Loucy (cell line): ENCODE data around the gene HNRNPK.

ENCODE experiments used
- H2AFZ ChIP-seq: fragments of 200-600 bp; sonication (generic); 2 replicates; pipeline ENCODE4 v1.6.0; 2016; ENCODE audit warnings: antibody characterized with exemption, mild to moderate bottlenecking, low read length, moderate library complexity
- H3F3A ChIP-seq: fragments of 200-600 bp; 2 replicates; pipeline ENCODE4 v1.6.0; 2016; ENCODE audit warnings: antibody characterized with exemption, low read depth, mild to moderate bottlenecking
- H3K27me3 ChIP-seq: fragments of 200-600 bp; sonication (generic); 2 replicates; pipeline ENCODE4 v1.6.1; 2014; ENCODE audit warnings: low read length, mild to moderate bottlenecking; ENCODE audit not compliant: insufficient read depth, poor library complexity, severe bottlenecking
- H3K36me3 ChIP-seq: fragments of 200-600 bp; sonication (generic); 2 replicates; pipeline ENCODE4 v1.6.1; 2016; ENCODE audit warnings: low read length; ENCODE audit not compliant: insufficient read depth
- H3K4me1 ChIP-seq: fragments of 200-600 bp; sonication (generic); 2 replicates; pipeline ENCODE4 v1.5.1; 2014; ENCODE audit warnings: low read length, mild to moderate bottlenecking; ENCODE audit not compliant: insufficient read depth, poor library complexity, severe bottlenecking
- H3K4me2 ChIP-seq: fragments of 200-600 bp; sonication (generic); 2 replicates; pipeline ENCODE4 v1.6.0; 2014; ENCODE audit warnings: antibody characterized with exemption, low read length, low read depth, mild to moderate bottlenecking; ENCODE audit not compliant: poor library complexity, severe bottlenecking
- H3K4me3 ChIP-seq: fragments of 200-600 bp; sonication (generic); 2 replicates; pipeline ENCODE4 v1.5.1; 2014; ENCODE audit warnings: low read length, mild to moderate bottlenecking, mixed read lengths; ENCODE audit not compliant: poor library complexity, severe bottlenecking
- H3K79me2 ChIP-seq: fragments of 200-600 bp; sonication (generic); 2 replicates; pipeline ENCODE4 v1.6.1; 2014; ENCODE audit warnings: low read length; ENCODE audit not compliant: insufficient read depth
- H3K9ac ChIP-seq: fragments of 200-600 bp; sonication (generic); 2 replicates; pipeline ENCODE4 v1.6.0; 2014; ENCODE audit warnings: mild to moderate bottlenecking, low read depth, low read length, moderate library complexity; ENCODE audit not compliant: poor library complexity, severe bottlenecking
- H3K9me2 ChIP-seq: fragments of 200-600 bp; sonication (generic); replicated peaks from 2 replicates; pipeline ENCODE4 v1.6.1; 2016; ENCODE audit warnings: low read depth, low read length, mixed read lengths
- H3K9me3 ChIP-seq: fragments of 200-600 bp; sonication (generic); 2 replicates; pipeline ENCODE4 v1.6.1; 2014; ENCODE audit warnings: mild to moderate bottlenecking, antibody characterized with exemption, low read length, low read depth; ENCODE audit not compliant: insufficient read depth
- H4K20me1 ChIP-seq: fragments of 200-600 bp; sonication (generic); 2 replicates; pipeline ENCODE4 v1.6.0; 2014; ENCODE audit warnings: antibody characterized with exemption, low read length, mild to moderate bottlenecking; ENCODE audit not compliant: insufficient read depth, poor library complexity, severe bottlenecking
- EZH2phosphoT487 ChIP-seq: fragments of 200-600 bp; IDR thresholded peaks from 2 replicates; pipeline ENCODE4 v1.6.1; 2018; ENCODE audit warnings: antibody characterized with exemption, mild to moderate bottlenecking, moderate library complexity, borderline replicate concordance
- TF ChIP-seq, protein P1 (sequence below): fragments of 200-600 bp; sonication (generic); conservative IDR thresholded peaks from 2 replicates; pipeline ENCODE4 v1.5.1; 2014; ENCODE audit warnings: mild to moderate bottlenecking, antibody characterized with exemption, low read length

HNRNPK gene

DNA sequence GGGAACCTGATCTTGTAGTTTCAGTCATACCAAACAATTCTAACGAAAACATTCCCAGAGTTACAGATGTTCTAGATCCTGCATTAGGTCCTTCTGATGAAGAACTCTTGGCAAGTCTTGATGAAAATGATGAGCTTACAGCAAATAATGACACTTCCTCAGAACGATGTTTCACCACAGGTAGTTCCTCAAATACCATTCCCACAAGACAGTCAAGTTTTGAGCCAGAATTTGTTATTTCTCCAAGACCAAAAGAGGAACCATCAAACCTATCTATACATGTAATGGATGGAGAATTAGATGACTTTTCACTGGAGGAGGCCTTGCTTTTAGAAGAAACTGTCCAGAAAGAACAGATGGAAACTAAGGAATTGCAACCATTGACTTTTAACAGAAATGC, 21.6 kb upstream of the HNRNPK start:
- Histone ChIP-seq H3K36me3 (peaks cover 20% of the 10 kb centered on the region; the same call in 1 of the 2 replicates), H3K9me2 (no peaks in the 10 kb centered on the region), H4K20me1 (no peaks in the 10 kb centered on the region), H3K4me1 (peaks cover 6% of the 10 kb centered on the region), H3K27me3 (no peaks in the 10 kb centered on the region), H3F3A (no peaks in the 10 kb centered on the region), H3K9me3 (no peaks in the 10 kb centered on the region), H3K4me2 (no peak overlapping the region), H3K9ac (no peak overlapping the region), H3K4me3 (no peak overlapping the region), H2AFZ (no peak overlapping the region), H3K79me2 (peaks cover 3% of the 10 kb centered on the region)
- no peak for TF ChIP-seq EZH2phosphoT487
- TF ChIP-seq, protein P1, sequence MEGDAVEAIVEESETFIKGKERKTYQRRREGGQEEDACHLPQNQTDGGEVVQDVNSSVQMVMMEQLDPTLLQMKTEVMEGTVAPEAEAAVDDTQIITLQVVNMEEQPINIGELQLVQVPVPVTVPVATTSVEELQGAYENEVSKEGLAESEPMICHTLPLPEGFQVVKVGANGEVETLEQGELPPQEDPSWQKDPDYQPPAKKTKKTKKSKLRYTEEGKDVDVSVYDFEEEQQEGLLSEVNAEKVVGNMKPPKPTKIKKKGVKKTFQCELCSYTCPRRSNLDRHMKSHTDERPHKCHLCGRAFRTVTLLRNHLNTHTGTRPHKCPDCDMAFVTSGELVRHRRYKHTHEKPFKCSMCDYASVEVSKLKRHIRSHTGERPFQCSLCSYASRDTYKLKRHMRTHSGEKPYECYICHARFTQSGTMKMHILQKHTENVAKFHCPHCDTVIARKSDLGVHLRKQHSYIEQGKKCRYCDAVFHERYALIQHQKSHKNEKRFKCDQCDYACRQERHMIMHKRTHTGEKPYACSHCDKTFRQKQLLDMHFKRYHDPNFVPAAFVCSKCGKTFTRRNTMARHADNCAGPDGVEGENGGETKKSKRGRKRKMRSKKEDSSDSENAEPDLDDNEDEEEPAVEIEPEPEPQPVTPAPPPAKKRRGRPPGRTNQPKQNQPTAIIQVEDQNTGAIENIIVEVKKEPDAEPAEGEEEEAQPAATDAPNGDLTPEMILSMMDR, result no peak

DNA sequence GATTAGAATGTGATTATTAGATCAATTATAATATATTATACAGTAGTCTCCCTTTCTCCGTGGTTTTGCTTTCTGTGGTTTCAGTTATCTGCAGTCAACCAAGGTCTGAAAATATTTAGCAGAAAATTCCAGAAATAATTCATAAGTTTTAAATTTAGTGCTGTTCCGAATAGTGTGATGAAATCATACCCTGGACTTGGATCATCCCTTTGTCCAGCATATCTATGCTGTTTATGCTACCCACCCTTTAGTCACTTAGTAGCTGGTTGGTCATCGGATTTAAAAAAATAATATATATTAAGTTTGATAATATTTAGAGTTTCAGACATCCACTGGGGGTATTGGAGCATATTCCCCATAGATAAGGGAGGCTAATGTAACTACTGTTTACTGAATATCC, 20.2 kb upstream of the HNRNPK start:
- H2AFZ ChIP-seq, result no peak overlapping the region

DNA sequence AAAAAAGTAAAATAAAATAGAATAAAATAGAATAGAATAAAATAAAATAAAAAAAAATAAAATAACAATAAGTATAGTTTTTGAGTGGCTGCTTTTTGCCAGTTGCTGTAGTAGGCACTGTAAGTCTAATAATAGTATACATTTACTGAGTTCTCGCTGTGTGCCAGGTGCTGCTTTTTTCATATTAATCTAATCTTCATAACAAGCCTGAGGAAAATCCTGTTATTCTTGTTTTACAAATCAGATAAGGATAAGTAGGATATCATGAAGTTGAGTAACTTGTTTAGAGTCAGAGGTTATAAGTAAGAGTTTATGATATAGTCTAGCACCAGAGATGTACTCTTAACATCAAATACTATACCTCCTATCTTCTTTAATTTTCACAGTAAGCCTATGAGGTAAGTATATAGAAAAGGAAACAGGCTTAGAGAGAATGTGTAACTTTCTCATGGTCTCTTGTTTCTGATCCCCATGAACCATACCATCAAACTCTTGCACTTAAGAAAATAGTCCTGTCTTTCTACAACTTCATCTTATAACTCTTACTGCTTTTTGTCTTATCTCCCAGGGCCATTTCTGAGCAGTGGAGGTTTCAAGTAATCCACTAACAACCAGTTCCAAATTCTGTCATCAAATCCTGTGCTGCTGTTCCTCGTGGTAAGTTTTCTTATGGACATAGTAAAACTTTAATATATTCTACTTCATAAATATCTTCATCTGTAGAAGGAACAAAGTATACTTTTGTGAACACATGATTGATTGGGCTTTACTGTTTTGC, 19.3 kb upstream of the HNRNPK start:
- H3K9me2 ChIP-seq, result no peaks in the 10 kb centered on the region
- no peak overlapping the region for H3K4me3 ChIP-seq
- H3K9ac ChIP-seq, result no peak overlapping the region
- peaks cover 16% of the 10 kb centered on the region for H3K79me2 ChIP-seq
- peaks cover 6% of the 10 kb centered on the region for H3K4me1 ChIP-seq
- H3K4me2 ChIP-seq, result no peak overlapping the region
- H3K36me3 ChIP-seq, result peaks cover 20% of the 10 kb centered on the region; the same call in 1 of the 2 replicates
- no peak for TF ChIP-seq EZH2phosphoT487
- TF ChIP-seq, protein P1, result no peak
- H3F3A ChIP-seq, result no peaks in the 10 kb centered on the region
- H4K20me1 ChIP-seq, result no peaks in the 10 kb centered on the region
- no peak overlapping the region for H2AFZ ChIP-seq
- H3K9me3 ChIP-seq, result no peaks in the 10 kb centered on the region
- H3K27me3 ChIP-seq, result no peaks in the 10 kb centered on the region

More for the DNA sequence above, 20.2 kb upstream of the HNRNPK start:
- H3K4me3 ChIP-seq, result no peak overlapping the region
- peaks cover 20% of the 10 kb centered on the region; the same call in 1 of the 2 replicates for H3K36me3 ChIP-seq
- H3K79me2 ChIP-seq, result peaks cover 11% of the 10 kb centered on the region
- no peaks in the 10 kb centered on the region for H3F3A ChIP-seq
- no peaks in the 10 kb centered on the region for H4K20me1 ChIP-seq
- H3K4me2 ChIP-seq, result no peak overlapping the region
- H3K9me3 ChIP-seq, result no peaks in the 10 kb centered on the region
- H3K9ac ChIP-seq, result no peak overlapping the region
- peaks cover 6% of the 10 kb centered on the region for H3K4me1 ChIP-seq
- no peak for TF ChIP-seq EZH2phosphoT487
- TF ChIP-seq, protein P1, result no peak
- H3K27me3 ChIP-seq, result no peaks in the 10 kb centered on the region
- no peaks in the 10 kb centered on the region for H3K9me2 ChIP-seq
